Activated CD4-positive, alpha-beta T cell treated with anti-CD3 and anti-CD28 coated beads for 4 hours (primary cell): ENCODE data around the gene TRPM6.

Experiments
- DNase-seq, 2 donors: peaks; one replicate each; pipeline ENCODE4 v3.0.0-alpha.2; 2020

The TRPM6 gene

DNA sequence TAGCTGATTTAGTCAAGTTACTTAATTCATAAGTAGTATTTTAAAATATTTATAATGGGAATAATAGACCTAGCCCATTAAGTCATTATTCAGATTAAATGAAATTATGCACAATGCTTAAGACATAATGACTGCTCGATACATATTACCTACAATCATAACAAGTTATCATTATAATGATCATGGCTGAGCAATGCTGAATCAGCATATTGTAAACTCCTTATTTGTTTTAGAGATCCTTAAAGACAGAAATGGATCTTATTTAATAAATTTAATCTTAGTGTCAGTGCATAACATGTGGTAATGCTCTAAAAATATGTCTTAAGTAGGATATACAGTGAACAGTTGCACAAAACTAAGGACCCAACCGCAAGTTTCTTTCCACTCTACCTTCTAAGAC, 169.0 kb downstream of the TRPM6 start:
- DNase-seq: no peak

DNA sequence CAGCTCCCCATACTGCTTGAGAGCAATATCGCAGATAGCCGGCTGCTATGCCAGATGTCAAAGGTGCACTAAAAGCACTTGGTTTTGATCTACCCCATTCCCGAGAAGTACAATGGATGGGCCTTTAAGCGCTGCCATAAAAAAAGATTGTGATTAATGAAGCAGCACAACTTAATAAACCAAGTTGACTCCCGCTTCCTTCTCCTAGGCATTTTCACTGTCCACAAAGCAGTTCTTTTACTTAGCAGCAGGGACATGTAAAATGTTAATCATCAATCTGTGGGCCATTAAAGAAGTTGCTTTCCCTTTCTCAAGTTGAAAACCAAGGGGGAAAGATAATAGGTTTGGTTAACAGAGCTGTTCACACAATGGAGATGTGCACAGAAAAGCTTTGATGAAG, 176.4 kb downstream of the TRPM6 start:
- DNase-seq: no peak

DNA sequence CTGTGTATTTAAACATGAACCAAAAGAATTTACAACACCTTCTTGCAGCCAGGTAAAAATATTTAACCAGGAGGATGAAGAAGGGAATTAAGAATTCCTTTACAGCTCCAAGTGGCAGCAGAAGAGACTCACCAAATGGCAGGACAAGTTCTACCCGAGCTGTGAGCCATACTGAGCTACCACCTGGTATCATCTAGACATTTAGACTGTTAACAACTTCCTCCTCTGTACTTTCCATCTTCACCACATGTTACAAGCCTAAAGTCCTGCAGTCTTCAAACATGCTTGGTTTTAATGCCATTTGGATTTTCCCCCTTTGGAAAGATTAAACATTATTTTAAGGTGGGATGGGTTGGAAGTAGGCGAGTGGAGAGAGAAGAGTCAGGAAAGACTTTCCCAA, 190.2 kb downstream of the TRPM6 start:
- no peak for DNase-seq

DNA sequence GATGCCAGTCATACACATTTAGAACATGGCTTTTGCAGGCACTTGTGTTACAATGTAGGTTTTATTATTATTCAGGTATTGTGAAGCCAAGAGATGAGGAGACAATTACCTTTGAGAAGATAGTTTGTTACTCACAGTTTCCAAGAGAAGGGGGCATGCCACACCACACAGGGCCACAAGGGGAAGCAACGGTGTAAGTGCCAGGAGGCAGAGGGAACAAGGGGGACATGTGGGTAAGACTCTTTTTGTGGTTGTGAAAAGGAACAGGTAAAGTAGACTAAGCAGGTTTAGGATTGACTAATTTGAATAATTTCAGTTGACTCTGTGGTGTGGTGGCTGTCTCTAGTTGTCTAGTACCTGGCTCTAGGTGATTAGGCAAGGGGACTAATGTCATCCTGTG, 191.2 kb downstream of the TRPM6 start:
- DNase-seq: no peak

GRCh38 chr9:74691058-74691457, 196.7 kb downstream of the TRPM6 start:
- no peak for DNase-seq

DNA sequence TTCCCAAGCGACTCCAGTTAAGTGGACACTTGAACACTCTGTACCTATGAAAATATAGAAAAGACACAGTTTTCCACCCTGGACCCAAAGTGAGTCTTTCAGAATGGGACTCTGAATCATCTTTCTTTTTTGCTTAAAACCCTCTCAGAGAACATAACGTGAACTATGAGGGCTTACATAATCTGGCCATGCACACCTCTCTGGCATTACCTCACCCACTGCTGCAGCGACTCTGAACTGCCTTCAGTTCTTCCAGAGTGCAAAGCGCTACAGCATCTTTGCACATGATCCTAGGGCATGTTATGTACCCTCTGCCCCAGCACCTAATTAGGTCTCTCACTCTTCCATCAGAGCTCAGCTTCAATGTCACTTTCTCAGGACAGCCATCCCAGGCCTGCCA, 204.4 kb downstream of the TRPM6 start:
- DNase-seq: no peak

DNA sequence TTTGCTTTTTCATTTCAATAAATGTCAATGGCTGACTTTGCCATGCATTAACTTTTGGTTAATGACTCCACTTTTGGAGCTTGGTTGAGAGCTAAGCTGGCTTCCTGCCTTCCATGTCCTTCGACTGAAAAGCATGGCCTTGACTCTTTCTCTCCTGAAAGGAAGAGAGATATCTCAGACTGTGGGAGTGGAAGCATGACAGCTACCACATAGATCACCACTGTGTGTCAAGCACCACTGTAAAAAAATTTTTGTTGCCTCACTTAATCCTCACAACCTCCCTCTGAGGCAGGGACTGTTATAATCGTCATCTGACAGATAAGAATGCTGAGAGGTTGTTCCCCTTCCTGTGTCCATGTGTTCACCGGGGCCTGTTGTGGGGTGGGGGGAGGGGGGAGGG, 205.8 kb downstream of the TRPM6 start:
- DNase-seq: no peak

DNA sequence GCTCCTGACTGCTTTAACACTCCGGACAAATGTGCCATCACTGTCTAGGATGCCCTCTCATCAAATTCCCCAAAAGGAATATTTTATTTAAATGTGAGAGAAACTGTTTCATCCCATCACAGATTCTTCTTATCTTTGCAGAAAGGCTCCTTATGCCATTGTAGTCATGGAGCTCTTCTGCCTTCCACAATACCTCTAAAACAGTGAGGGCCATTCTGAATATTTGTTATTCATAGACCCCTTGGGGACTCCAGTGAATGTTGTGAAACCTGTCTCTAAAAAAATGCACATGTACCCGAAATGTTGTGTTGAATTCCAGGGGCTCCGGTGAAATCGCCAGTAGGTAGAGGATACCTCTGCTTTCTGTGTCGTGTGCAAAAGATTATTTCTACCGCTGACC, 213.6 kb downstream of the TRPM6 start:
- DNase-seq: no peak
